C1 segment of cervical spinal cord (tissue), 14 donors: ENCODE data around the gene ZNRF4.
"Not testable (repeated sequence)": the region's sequence is repeated elsewhere in the genome, so short reads cannot be mapped to it uniquely, and the experiment has no call there.

Experiments
- DNase-seq, 14 donors: peaks; one replicate each; lab custom pipeline; 2025; lab: John Stamatoyannopoulos, UW

Gene ZNRF4

GRCh38 chr19:5473646-5474045 is 18.4 kb downstream of the ZNRF4 start:
- no peak for DNase-seq

GRCh38 chr19:5477451-5478215 is 22.4 kb downstream of the ZNRF4 start:
- DNase-seq: no peak

- no peak for DNase-seq
Measured at GRCh38 chr19:5478241-5478924, 23.2 kb downstream of the ZNRF4 start.

- DNase-seq: no peak
Measured at GRCh38 chr19:5478925-5479588, 23.8 kb downstream of the ZNRF4 start.

- no peak for DNase-seq
Measured at GRCh38 chr19:5479958-5480357, 24.7 kb downstream of the ZNRF4 start.

GRCh38 chr19:5480427-5480836 is 25.2 kb downstream of the ZNRF4 start:
- DNase-seq: no peak

- DNase-seq: no peak
Measured at GRCh38 chr19:5481957-5482356, 26.7 kb downstream of the ZNRF4 start.

GRCh38 chr19:5484398-5485285 is 29.4 kb downstream of the ZNRF4 start:
- peak in 1 of 14 donors; percentile 4 for DNase-seq

GRCh38 chr19:5485286-5485636 is 30.0 kb downstream of the ZNRF4 start:
- no peak for DNase-seq

GRCh38 chr19:5485658-5486057 is 30.4 kb downstream of the ZNRF4 start:
- not testable (repeated sequence) for DNase-seq

- DNase-seq: no peak
Measured at GRCh38 chr19:5487222-5487621, 32.0 kb downstream of the ZNRF4 start.

GRCh38 chr19:5489551-5489950 is 34.3 kb downstream of the ZNRF4 start:
- no peak for DNase-seq

- DNase-seq: no peak
Measured at GRCh38 chr19:5491565-5491964, 36.3 kb downstream of the ZNRF4 start.

GRCh38 chr19:5492281-5492634 is 37.0 kb downstream of the ZNRF4 start:
- DNase-seq: no peak

- no peak for DNase-seq
Measured at GRCh38 chr19:5492635-5493409, 37.6 kb downstream of the ZNRF4 start.

- DNase-seq: no peak
Measured at GRCh38 chr19:5494773-5495172, 39.6 kb downstream of the ZNRF4 start.

GRCh38 chr19:5495792-5496191 is 40.6 kb downstream of the ZNRF4 start:
- DNase-seq: no peak

GRCh38 chr19:5497297-5497696 is 42.1 kb downstream of the ZNRF4 start:
- DNase-seq: no peak

- DNase-seq: peak in 8 of 14 donors; percentile 2 to 62 (median 21)
Measured at GRCh38 chr19:5498830-5499550, 43.8 kb downstream of the ZNRF4 start.

- no peak for DNase-seq
Measured at GRCh38 chr19:5501907-5502306, 46.7 kb downstream of the ZNRF4 start.
